NCI-H2171 (cell line): ENCODE measurements around the gene INPP5D.
A peak's percentile ranks its signal among the peaks of the same experiment; 100 is the strongest.

ENCODE experiments used
- DNase-seq: peaks from one replicate; lab custom pipeline; 2025; lab: John Stamatoyannopoulos, UW

Gene INPP5D

GRCh38 chr2:233236820-233237589, 176.9 kb downstream of the INPP5D start:
- DNase-seq = no peak

DNA sequence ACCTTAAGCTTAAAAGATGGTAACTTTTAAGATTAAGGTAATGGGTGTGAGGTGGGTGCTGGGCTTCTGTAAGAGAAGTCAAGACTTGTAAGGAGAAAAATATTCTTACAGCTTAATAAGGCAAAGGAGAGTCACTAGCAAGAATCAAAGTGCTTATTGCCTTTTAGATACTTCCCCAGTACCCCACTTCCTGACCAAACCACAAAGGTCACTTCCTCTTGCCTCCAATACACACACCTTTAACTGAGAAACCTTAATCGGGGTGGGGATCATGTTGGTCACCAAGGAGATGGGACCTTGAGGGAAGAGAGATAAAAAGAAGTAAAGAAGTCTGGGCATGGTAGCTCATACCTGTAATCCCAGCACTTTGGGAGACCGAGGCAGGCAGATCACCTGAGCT, 180.8 kb downstream of the INPP5D start:
- no peak for DNase-seq

DNA sequence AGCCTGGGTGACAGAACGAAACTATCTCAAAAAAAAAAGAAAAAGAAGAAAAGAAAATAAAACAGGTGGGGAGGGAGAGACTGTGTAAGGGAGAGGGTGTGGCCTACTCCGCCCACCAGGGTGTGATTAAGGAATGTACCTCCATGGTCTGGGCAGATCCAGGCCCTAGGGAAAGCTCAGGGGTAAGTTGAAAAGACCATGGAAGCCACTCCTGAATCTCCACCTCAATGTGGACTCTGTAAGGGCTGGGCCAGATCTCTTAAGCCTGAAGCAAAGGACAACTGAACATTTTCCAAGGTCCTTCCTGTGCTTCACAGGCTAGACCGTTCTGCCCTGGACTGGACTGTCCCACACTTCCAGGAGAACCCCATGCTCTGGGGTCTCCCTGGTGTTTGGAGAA, 181.7 kb downstream of the INPP5D start:
- DNase-seq = no peak

DNA sequence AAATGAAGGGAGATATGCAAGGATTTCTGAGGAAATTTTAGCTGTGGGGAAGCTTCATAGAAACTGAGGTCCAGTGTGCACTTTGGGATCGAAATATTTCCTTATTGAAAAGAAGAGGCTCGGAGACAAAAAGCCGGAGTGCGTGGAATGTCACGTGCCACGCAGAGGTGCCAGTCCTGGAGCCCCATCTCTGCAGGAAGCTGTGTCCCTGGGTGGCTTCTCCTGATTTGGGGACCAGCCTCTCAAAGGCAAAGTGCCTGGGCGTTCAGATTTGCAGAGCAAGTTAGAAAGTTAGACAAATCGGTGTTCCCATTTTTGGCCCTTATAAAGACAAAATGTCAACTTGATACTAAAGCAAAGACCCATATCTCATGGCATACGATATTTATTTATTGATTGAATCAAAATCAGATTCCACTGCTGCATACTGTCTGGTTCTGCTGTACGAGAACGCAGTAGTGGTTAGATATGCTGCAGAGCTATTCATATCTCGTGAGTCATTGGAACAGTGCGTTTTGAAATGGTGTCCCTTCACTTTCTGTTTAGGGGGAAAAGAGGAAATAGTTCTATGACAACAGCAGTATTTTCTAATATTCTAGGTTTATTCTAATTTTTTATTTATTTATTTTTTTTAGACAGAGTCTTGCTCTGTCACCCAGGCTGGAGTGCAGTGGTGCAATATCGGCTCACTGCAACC, 182.2 kb downstream of the INPP5D start:
- DNase-seq = no peak

DNA sequence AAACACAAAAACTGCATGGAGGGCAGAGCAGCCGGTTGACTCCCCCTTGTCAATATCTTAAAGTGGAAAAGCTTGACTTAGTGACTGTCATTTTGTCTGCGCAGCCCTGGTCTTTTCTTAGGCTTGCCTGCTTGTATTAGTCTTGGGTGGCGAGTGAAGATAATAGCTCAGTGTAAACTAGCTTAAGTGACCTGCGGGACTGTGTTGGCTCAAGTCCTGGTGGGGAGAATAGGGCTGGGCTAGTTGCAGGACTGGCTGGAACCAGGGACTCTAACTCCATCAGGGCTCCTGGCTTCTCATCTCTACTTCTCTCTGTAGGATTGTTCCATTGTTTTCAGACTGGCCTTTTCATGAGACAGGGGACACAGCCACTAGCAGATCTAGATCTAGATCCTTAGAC, 183.2 kb downstream of the INPP5D start:
- DNase-seq = no peak

DNA sequence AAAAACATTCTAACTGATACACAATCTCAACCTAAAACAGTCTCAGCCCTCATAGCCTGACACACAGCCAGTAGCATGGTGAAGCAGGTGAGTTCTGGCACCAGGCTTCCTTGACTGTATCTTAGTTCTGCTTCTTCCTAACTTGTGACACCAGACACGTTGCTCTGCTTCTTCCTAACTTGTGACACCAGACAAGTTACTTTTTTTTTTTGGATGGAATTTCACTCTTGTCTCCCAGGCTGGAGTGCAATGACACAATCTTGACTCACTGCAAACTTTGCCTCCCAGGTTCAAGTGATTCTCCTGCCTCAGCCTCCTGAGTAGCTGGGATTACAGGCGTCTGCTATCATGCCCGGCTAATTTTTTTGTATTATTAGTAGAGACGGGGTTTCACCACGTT, 184.7 kb downstream of the INPP5D start:
- DNase-seq = no peak

DNA sequence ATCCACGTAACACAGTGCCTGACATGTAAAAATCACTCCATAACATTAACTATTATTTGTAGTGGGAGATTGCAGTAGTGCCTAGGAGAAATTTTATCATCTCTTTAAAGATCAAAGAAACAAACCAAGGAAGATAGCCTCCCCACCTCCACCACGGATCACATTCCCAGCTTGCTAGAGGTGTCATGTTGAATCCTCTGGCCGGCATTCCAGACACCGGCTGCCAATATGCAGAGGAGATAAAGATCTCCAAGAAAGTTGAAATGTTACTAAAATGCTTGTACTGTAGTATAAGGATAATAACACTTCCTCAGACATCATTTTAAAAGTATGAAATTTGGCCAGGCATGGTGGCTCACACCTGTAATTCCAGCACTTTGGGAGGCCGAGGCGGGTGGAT, 185.3 kb downstream of the INPP5D start:
- DNase-seq = no peak

DNA sequence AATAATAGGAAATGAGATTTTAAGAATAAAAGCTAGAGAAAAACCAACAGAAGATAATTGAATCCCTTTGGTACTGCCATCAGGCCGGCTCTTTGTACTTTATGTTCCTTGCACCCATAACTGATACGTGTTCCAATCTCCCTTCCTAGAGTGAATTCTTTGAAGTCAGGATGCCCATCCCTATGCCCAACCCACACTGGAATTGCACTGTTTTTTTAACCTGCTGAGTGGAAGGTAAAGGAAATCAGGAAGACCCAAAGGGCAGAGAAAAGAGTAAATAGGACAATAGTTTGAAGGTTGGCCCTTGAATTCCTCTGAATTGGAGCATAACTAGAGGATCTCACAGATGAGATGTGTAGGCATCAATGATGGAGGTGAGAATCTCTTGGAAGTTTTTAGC, 187.0 kb downstream of the INPP5D start:
- DNase-seq = no peak

- no peak for DNase-seq
Observed at GRCh38 chr2:233247744-233248143, 187.6 kb downstream of the INPP5D start.

GRCh38 chr2:233248999-233249398, 188.9 kb downstream of the INPP5D start:
- no peak for DNase-seq

DNA sequence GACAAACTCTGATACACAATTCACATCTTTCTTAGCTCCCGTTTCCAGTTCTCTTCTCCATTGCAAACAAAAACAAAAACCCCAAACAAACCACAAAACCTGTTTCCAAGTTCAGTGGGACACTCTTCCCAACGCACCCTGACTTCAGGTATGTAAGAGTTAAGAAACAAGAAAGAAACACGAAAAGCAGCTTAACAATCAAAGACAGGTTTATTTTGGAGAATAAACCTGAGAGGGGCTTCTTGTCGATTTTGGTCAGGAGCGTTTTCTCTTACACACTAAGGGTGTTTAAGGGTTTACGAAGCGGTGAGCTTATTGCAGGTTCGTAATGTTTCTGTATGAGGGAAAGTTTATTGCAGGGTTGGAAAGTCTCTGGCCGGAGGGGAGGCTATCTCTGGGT, 190.4 kb downstream of the INPP5D start:
- no peak for DNase-seq

- no peak for DNase-seq
Observed at GRCh38 chr2:233250985-233251305, 190.8 kb downstream of the INPP5D start.

GRCh38 chr2:233251306-233252116, 191.4 kb downstream of the INPP5D start, which contains the start of gene ATG16L1:
Gene ATG16L1 (plus strand): TSS chr2:233251673. CDS start chr2:233251828, 155 bp downstream.
- DNase-seq = peak; percentile 75

- DNase-seq = no peak
Observed at GRCh38 chr2:233252227-233252626, 192.1 kb downstream of the INPP5D start.

DNA sequence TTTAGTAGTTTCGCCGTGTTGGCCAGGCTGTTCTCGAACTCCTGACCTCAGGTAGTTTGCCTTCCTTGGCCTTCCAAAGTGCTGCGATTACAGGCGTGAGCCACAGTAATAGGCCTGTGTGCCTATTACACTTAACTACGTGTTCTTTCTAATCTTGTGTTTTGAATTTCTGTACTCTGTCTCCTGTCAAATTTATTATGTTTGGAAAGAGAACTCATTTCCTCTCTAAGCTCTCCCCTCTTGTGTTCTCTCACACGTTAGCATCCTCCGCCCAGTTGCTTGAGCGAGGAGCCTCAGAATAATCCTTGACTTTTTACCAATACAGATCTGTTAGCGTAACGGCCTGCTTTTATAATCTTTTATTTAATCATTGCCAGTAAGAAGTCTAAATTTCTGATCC, 195.0 kb downstream of the INPP5D start:
- DNase-seq = no peak

DNA sequence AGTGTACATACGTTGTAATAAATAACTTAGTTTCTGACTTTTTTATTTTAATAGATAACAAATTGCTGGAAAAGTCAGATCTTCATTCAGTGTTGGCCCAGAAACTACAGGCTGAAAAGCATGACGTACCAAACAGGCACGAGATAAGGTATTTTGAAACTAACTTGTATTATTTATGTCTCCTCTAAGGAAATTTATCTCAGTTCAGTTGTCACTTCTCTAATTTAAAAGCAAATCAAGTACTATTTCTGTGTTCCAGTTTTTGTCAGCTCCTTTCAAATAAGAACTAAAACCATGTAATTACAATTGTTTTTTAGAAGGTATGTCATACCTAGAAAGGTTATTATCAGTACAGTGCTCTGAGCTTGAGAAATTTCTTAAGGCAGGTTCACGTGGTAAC, 195.9 kb downstream of the INPP5D start:
- no peak for DNase-seq
